ENCODE data around the gene IFNL2.
"Not testable (repeated sequence)": the region's sequence is repeated elsewhere in the genome, so short reads cannot be mapped to it uniquely, and the experiment has no call there.

Gene IFNL2
- 0 to 0.20 (median 0) reads per million in 18 experiments for total RNA-seq

- not testable (repeated sequence) for DNase-seq
Measured at GRCh38 chr19:39268085-39268484, at the start of gene IFNL2. TSS of gene IFNL2 (plus strand) at chr19:39268396. CDS start at chr19:39268569, 173 bp downstream.

- not testable (repeated sequence) for DNase-seq
Measured at GRCh38 chr19:39219108-39219507, 49.1 kb upstream of the IFNL2 start.

GRCh38 chr19:39223703-39224279 lies 44.4 kb upstream of the IFNL2 start:
- DNase-seq: peak in 1 of 2 donors; percentile 26

GRCh38 chr19:39224910-39225309 lies 43.3 kb upstream of the IFNL2 start:
- DNase-seq: no peak

GRCh38 chr19:39230096-39230764 lies 38.0 kb upstream of the IFNL2 start:
- no peak for DNase-seq

- DNase-seq: no peak
Measured at GRCh38 chr19:39232708-39233107, 35.5 kb upstream of the IFNL2 start.

- DNase-seq: no peak
Measured at GRCh38 chr19:39236527-39236926, 31.7 kb upstream of the IFNL2 start.

GRCh38 chr19:39237200-39238184 lies 30.7 kb upstream of the IFNL2 start:
- DNase-seq: no peak

- DNase-seq: no peak
Measured at GRCh38 chr19:39238209-39238608, 30.0 kb upstream of the IFNL2 start.

GRCh38 chr19:39238944-39239343 lies 29.3 kb upstream of the IFNL2 start:
- no peak for DNase-seq

GRCh38 chr19:39240421-39240820 lies 27.8 kb upstream of the IFNL2 start:
- DNase-seq: no peak

GRCh38 chr19:39243741-39244140 lies 24.5 kb upstream of the IFNL2 start:
- DNase-seq: not testable (repeated sequence)

GRCh38 chr19:39244410-39245100 lies 23.6 kb upstream of the IFNL2 start, which contains the start of gene IFNL3:
TSS of gene IFNL3 (minus strand) at chr19:39245006. CDS start at chr19:39244967, 39 bp downstream.
- not testable (repeated sequence) for DNase-seq

- not testable (repeated sequence) for DNase-seq
Measured at GRCh38 chr19:39245166-39245565, 23.0 kb upstream of the IFNL2 start.

- no peak for DNase-seq
Measured at GRCh38 chr19:39246951-39247669, 21.1 kb upstream of the IFNL2 start.

- DNase-seq: peak in 1 of 2 donors; percentile 4
Measured at GRCh38 chr19:39247701-39248664, 20.2 kb upstream of the IFNL2 start.

- no peak for DNase-seq
Measured at GRCh38 chr19:39248806-39249205, 19.4 kb upstream of the IFNL2 start, which contains the start of gene IFNL4. TSS of gene IFNL4 (minus strand) at chr19:39248856.

GRCh38 chr19:39251081-39251480 lies 17.1 kb upstream of the IFNL2 start:
- DNase-seq: no peak

- DNase-seq: no peak
Measured at GRCh38 chr19:39251846-39252245, 16.4 kb upstream of the IFNL2 start.

GRCh38 chr19:39252458-39252857 lies 15.7 kb upstream of the IFNL2 start:
- DNase-seq: no peak
